Testis (tissue), 3 donors: ENCODE data around the gene POLDIP2. TPM values are rescaled to one million over a fixed set of nuclear protein-coding genes. Genes with fewer than 3 reads are reported as not detected.
"Not testable (repeated sequence)": the region's sequence is repeated elsewhere in the genome, so short reads cannot be mapped to it uniquely, and the experiment has no call there.

Experiments
- DNase-seq: peaks from one replicate; pipeline ENCODE4 v3.0.0-alpha.2; 2019
- H3K27ac ChIP-seq, 2 donors: fragments of 200-600 bp; sonication (generic); one replicate each; pipeline ENCODE4 v1.5.1; 2019
- H3K27me3 ChIP-seq: fragments of 200-600 bp; sonication (generic); one replicate; pipeline ENCODE4 v1.5.1; 2019
- H3K36me3 ChIP-seq: fragments of 200-600 bp; sonication (generic); one replicate; pipeline ENCODE4 v1.5.1; 2017; ENCODE audit warnings: low read depth; ENCODE audit errors: missing control alignments
- H3K4me1 ChIP-seq: fragments of 200-600 bp; sonication (generic); one replicate; pipeline ENCODE4 v1.5.1; 2019
- H3K4me3 ChIP-seq, 2 donors: fragments of 200-600 bp; sonication (generic); one replicate each; pipeline ENCODE4 v1.5.1; 2017 to 2019
- H3K9me3 ChIP-seq: fragments of 200-600 bp; sonication (generic); one replicate; pipeline ENCODE4 v1.5.1; 2017
- CTCF ChIP-seq, 3 experiments: fragments of 450-650 bp in 2 of 3; fragments of 200-600 bp in 1 of 3; sonication (generic) in 1 of 3; IDR thresholded peaks; one replicate each; pipeline ENCODE4 v1.5.1; 2016 to 2019; ENCODE audit warnings: antibody characterized with exemption in 3 of 3, mild to moderate bottlenecking in 2 of 3, moderate library complexity in 1 of 3
- POLR2A ChIP-seq: fragments of 450-650 bp; IDR thresholded peaks from one replicate; pipeline ENCODE4 v1.6.1; 2017; ENCODE audit warnings: antibody characterized with exemption, mild to moderate bottlenecking, moderate library complexity
- WGBS, 2 donors: methylation state at CpG; one replicate each; pipeline ENCODE4 v1.1.5; 2018; 5-methylcytosine and 5-hydroxymethylcytosine counted together
- intact Hi-C: fragments of 100-400 bp; cut with DNase I; formaldehyde crosslinking; loops from one replicate; pipeline ENCODE4 v1.15.1; 2023; ENCODE audit warnings: low total_unique reads
- polyA plus RNA-seq: library from polyadenylated mRNA; stranded (reverse); fragments of 350-450 nt; fragmentation: Illumina TruSeq; extraction: RNeasy Lipid Tissue Mini Kit (QIAGEN cat#74804); gene quantifications from one replicate; pipeline ENCODE4 v1.2.3, GENCODE V29; 2014; ENCODE audit warnings: low read depth, low replicate concordance; ENCODE audit not compliant: insufficient read depth
- total RNA-seq, 2 donors: library from RNA; depleted of rRNA; stranded (reverse); fragments of >200 nt; gene quantifications; one replicate each; pipeline ENCODE4 v1.2.3, GENCODE V29; 2016

POLDIP2 gene
- total and polyA plus RNA-seq, 3 donors from 2014 or later, result 139 to 154 (median 143) TPM

- no peak overlapping the region for H3K4me3 ChIP-seq
- no peaks in the 10 kb centered on the region for H3K27me3 ChIP-seq
- H3K4me1 ChIP-seq, result peaks cover 28% of the 10 kb centered on the region
- H3K9me3 ChIP-seq, result no peaks in the 10 kb centered on the region
- H3K36me3 ChIP-seq, result no peaks in the 10 kb centered on the region
- H3K27ac ChIP-seq, result no peak overlapping the region
- TF ChIP-seq POLR2A, result no peak
- TF ChIP-seq CTCF (IDR thresholded peaks at IDR 0.05), result no peak
- DNase-seq, result no peak
- WGBS, 2 donors, result 83 to 90% methylated on average over 8 to 14 of the region's 14 CpGs
- intact Hi-C loops, result no loop called here
Measured at GRCh38 chr17:28342313-28342712, 15.0 kb downstream of the POLDIP2 start.

GRCh38 chr17:28341516-28341915, 15.8 kb downstream of the POLDIP2 start:
- H3K36me3 ChIP-seq, result no peaks in the 10 kb centered on the region
- H3K27ac ChIP-seq, result no peak overlapping the region
- no peaks in the 10 kb centered on the region for H3K9me3 ChIP-seq
- whole genome bisulfite sequencing, 2 donors, result 91 to 93% methylated on average over 8 to 11 of the region's 11 CpGs
- H3K4me1 ChIP-seq, result peaks cover 29% of the 10 kb centered on the region
- DNase-seq, result no peak
- TF ChIP-seq POLR2A (no peak), CTCF (IDR thresholded peaks at IDR 0.05) (no peak)
- intact Hi-C loops, result no loop called here
- no peaks in the 10 kb centered on the region for H3K27me3 ChIP-seq
- H3K4me3 ChIP-seq, result no peak overlapping the region

- H3K36me3 ChIP-seq, result no peaks in the 10 kb centered on the region
- no peak for TF ChIP-seq POLR2A
- no peak for TF ChIP-seq CTCF (IDR thresholded peaks at IDR 0.05)
- WGBS, 2 donors, result 91 to 95% methylated on average over 5 to 6 of the region's 6 CpGs
Measured at GRCh38 chr17:28340374-28340773, 17.0 kb downstream of the POLDIP2 start.

GRCh38 chr17:28339431-28339830, 17.9 kb downstream of the POLDIP2 start:
- DNase-seq, result no peak
- H3K27me3 ChIP-seq, result no peaks in the 10 kb centered on the region
- H3K27ac ChIP-seq, result no peak overlapping the region
- H3K9me3 ChIP-seq, result no peaks in the 10 kb centered on the region
- H3K4me3 ChIP-seq, result no peak overlapping the region
- WGBS, 2 donors, result 80 to 93% methylated on average over 7 to 15 of the region's 15 CpGs
- intact Hi-C loops, result no loop called here
- H3K36me3 ChIP-seq, result no peaks in the 10 kb centered on the region
- TF ChIP-seq POLR2A (no peak), CTCF (IDR thresholded peaks at IDR 0.05) (no peak)
- peaks cover 24% of the 10 kb centered on the region for H3K4me1 ChIP-seq

More at GRCh38 chr17:28340374-28340773, 17.0 kb downstream of the POLDIP2 start:
- Histone ChIP-seq H3K4me1 (peaks cover 22% of the 10 kb centered on the region), H3K9me3 (no peaks in the 10 kb centered on the region), H3K27ac (no peak overlapping the region), H3K4me3 (no peak overlapping the region), H3K27me3 (no peaks in the 10 kb centered on the region)
- no peak for DNase-seq
- intact Hi-C loops, result no loop called here

GRCh38 chr17:28338769-28339212, 18.5 kb downstream of the POLDIP2 start:
- H3K27ac ChIP-seq, H3K27me3 ChIP-seq, DNase-seq, H3K36me3 ChIP-seq, H3K4me3 ChIP-seq, intact Hi-C loops, H3K9me3 ChIP-seq: not testable (repeated sequence)
- H3K4me1 ChIP-seq, result peaks cover 29% of the 10 kb centered on the region
- WGBS, 2 donors, result 88 to 97% methylated on average over 8 of the region's 8 CpGs
